Stimulated activated CD4-positive, alpha-beta T cell treated with anti-CD3 and anti-CD28 coated beads, Interleukin-12 subunit alpha, Interleukin-12 subunit beta, amount 100 ng/mL, for 4 hours (primary cell): ENCODE measurements around the gene TRIM24.

ENCODE experiments used
- DNase-seq: peaks from one replicate; pipeline ENCODE4 v3.0.0-alpha.2; 2020

TRIM24 gene

DNA sequence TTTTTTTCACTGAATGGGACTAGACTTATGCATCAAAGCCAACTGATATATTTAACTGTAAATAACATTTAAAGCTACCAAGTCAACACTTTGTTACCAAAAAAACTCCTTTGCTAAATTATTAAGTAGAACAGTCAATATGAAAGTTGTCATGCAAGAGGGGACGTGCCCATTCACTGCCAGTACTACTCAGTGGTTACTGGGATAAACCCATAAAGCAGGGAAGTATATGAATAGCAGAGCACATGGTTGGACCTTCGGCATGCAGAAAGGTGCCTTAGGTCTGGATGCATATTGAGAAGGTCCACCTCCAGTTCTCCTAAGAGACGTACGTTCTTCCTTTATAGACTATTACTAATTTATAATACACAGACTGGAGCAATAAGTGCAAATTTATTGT lies 121.0 kb downstream of the TRIM24 start:
- no peak for DNase-seq

- no peak for DNase-seq
These were observed 124.2 kb downstream of the TRIM24 start for GRCh38 chr7:138584283-138584682.

- DNase-seq = no peak
These were observed 124.6 kb downstream of the TRIM24 start for GRCh38 chr7:138584696-138585095.

DNA sequence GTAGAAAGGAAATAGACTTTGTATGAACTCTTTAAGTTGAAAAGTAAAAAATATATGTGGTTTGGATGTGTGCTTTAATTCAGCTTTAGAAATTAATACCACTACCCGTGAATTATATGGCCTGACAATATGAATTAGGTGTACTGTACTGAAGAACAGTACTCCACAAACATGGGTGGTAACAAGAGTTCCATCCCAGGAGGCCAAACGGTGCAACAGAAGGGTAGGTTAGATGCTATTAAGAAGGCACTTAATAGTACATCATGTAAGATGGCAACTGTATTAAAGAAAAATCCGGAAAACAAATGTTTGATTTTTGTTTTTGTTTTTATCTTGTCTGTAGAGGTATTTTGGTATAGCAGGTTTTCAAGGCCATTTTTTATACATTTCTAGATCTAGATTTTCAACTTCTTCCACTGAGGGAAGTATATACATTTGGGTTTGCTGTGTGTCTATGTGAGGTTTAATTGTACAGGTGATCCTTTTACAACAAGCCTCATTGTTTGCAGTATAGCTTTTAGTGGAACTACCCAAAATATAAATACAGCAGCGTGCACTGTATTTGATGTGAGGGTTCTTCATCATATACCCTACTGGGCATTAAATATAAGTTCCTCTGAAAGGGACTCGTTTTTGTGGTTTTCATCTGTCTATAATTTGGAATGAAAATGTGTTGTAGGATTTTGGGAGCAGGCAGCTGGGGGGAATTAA lies 125.4 kb downstream of the TRIM24 start:
- no peak for DNase-seq

GRCh38 chr7:138587485-138587884 lies 127.4 kb downstream of the TRIM24 start:
- DNase-seq = no peak

- no peak for DNase-seq
These were observed 128.9 kb downstream of the TRIM24 start for GRCh38 chr7:138588986-138589385.

- no peak for DNase-seq
These were observed 130.1 kb downstream of the TRIM24 start for GRCh38 chr7:138590154-138590553.

DNA sequence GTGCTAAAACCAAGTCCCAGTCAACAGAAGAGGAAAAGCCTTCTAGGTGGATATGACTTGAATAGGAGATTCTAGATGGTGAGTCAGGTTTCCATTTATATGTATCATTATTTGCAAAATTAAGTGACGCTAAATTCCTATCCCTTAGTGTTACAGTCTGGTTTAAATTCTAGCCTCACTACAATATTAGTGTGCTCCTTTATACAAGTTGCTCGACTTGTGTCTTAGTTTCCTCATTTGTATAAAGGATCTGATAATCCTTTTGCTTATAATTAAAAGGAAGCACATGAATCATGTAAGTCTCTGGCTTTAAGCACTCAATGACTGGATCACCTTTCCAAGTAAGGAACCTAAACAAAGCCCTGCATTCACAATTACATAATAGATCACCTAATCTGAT lies 135.4 kb downstream of the TRIM24 start:
- DNase-seq = no peak

GRCh38 chr7:138602451-138602850 lies 142.4 kb downstream of the TRIM24 start:
- no peak for DNase-seq

DNA sequence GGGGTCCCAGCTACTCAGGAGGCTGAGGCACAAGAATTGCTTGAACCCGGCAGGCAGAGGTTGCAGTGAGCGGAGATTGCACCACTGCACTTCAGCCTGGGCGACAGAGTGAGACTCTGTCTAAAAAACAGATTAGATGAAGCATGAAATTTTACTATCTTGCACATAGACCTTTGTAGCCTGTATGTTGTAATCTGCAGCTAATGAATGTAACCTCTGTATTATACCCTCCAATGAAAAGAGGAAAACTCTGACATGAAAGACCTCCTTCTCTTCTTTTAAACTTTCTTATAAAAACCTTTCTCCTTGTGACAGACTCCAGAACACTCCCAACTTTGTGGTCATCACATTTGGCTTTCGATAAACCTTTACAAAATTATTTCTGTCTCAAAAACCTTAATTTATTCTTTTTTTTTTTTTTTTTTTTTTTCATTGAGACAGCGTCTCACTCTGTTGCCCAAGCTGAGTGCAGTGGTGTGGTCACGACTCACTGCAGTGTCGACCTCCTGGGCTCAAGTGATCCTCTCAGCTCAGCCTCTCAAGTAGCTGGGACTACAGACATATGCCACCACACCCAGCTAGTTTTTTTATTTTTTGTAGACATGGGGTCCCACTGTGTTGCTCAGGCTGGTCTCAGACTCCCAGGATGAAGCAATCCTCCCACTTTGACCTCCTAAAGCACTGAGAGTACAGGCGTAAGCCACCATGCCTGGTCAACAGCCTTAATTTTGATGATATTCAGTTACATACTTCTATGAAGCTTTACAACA lies 143.7 kb downstream of the TRIM24 start:
- no peak for DNase-seq

- no peak for DNase-seq
These were observed 146.2 kb downstream of the TRIM24 start for GRCh38 chr7:138606236-138606635.

DNA sequence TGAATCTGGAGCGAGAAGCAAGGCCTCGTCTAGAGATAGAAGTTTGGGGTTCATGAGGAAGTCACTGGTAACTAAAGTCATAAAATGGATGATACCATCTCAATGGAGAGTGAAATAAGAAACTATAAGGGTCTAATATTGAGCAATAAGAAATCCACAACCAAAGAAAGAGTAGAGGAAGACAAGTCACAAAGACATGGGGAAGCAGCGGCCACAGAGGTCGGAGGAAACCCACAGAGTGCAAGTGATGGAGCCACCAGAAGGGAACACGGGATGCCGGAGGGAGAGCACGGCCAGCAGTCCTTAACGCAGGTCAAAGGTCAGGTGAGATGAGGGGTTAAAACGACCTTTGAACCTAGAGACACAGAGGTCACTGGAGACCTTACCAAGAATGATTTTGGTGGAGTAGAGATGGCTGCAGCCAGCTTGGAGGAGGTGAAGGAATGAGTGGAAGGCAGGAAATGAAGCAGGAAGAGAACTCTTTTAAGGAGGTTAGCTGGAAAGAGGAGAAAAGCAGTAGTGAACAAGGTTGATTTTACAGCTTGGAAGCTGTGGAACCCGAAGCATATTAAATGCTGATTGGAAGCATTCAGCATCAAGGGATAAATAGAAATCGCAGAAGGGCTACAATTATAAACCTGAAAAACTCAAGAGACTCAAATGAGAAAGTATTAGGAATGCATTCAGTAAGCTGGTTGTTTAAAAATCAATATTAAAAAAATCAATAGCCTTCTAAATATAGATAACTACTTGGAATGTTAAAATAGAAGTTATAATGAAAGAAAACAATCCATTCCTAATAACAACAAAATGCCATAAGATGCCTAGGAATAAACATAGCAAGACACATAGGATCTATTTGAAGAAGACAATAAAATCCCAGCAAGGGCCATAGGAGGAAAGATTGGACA lies 147.4 kb downstream of the TRIM24 start:
- DNase-seq = no peak

- no peak for DNase-seq
These were observed 148.2 kb downstream of the TRIM24 start for GRCh38 chr7:138608275-138608674.

GRCh38 chr7:138610671-138611170 lies 150.7 kb downstream of the TRIM24 start:
- no peak for DNase-seq

- DNase-seq = no peak
These were observed 153.6 kb downstream of the TRIM24 start for GRCh38 chr7:138613630-138614029.

DNA sequence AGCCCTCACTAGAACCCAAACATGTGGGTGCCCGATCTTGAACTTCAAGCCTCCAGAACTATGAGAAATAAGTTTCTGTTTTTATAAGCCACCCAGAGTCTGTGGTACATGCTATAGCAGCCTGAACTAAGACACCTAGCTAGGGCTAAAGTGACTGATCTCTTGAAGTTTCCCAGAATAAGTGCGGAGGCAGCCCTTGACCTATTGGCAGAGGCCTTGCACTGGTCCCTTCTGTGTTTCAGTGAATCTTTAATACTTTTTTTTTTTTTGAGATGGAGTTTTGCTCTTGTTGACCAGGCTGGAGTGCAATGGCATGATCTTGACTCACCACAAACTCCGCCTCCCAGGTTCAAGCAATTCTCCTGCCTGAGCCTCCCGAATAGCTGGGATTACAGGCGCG lies 156.0 kb downstream of the TRIM24 start:
- DNase-seq = no peak

DNA sequence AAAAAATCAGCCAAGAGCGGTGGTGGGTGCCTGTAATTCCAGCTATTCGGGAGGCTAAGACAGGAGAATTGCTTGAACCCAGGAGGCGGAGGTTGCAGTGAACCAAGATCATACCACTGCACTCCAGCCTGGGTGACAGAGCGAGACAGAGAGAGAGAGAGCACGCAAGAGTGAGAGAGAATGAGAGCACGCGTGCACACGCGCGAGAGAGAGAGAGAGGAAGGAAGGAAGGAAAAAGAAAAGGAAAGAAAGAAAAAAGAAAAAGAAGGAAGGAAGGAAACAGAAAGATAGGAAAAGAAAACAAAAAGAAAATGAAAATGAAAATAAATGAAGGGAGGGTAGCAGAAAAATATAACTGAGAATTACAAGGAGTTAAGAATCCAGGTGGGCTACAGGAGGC lies 158.4 kb downstream of the TRIM24 start:
- DNase-seq = no peak

- no peak for DNase-seq
These were observed 158.9 kb downstream of the TRIM24 start for GRCh38 chr7:138618933-138619332.

GRCh38 chr7:138622841-138623240 lies 162.8 kb downstream of the TRIM24 start:
- no peak for DNase-seq

DNA sequence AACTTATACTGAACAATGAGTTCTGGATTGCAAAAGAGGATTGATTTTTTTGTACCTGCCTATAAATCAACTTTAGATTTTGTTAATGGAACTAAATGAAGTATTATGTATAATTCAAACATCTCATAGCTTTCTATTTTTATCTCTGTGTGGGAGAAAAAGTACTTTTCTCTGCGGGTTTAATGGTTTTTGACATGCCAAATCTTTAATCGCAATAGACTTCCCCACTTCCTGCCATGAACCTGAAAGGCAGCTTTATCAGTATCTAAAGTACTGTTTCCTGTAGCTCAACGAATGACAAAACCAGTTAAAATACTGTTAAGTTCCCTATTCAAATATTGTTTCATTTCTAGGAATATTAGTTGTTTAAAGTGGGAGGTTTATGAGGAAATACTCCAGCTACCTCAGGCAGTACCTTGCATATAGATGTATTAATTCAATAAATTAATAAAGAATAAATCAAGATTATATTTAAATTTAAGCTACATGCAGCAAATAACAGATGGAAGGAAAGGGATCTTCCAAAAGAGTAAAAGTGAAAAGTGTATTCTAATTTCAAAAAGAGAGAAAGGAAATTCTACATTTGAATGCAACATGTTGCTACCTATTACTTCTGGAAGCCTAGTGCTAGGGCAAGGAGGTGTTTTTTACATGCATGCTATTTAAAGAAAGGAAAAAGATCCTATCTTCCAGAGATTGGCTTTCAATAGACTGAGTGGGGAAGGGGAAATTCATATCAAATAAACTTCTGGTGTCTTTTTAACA lies 165.2 kb downstream of the TRIM24 start:
- no peak for DNase-seq

- DNase-seq = no peak
These were observed 165.8 kb downstream of the TRIM24 start for GRCh38 chr7:138625849-138626230.

GRCh38 chr7:138626846-138627245 lies 166.8 kb downstream of the TRIM24 start:
- DNase-seq = no peak

- no peak for DNase-seq
These were observed 167.3 kb downstream of the TRIM24 start for GRCh38 chr7:138627361-138627760.
